ENCODE results near the gene AXDND1.

Gene AXDND1

DNA sequence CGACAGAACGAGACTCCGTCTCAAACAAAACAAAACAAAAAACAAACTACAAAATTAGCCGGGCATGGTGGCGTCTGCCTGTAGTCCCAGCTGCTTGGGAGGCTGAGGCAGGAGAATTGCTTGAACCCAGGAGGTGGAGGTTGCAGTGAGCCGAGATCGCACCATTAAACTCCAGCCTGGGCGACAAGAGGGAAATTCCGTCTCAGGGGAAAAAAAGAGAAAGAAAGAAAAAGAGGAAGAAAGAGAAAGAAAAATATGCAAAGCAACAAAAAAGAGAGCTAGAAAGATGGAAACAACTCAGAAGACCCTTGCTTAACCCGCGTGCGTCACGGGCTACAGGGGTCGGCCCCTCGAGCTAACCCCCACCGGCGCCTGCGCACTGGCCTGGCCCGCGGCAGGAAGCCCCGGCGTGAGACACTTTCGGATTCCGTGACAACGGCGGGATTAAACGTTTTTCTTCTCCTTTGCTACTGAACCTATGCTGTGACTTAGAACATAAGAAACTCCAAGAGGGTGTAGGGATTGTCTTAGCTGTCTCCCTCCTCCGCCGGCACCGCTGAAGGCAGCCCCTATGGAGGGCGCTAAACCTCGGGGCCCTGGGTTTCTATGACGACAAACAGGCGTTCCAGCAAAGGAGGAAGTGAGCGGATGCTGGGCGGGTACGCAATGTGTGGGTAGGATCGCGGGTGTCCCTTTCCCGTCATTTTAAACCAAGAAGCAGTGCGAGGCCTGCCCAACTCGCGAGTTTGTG lies at the start of gene AXDND1:
Gene AXDND1 (plus strand): TSS at position 630 of the 751 bp plus-strand sequence. CDS start 539 bp downstream, outside the sequence.
- Histone ChIP-seq H3K79me2 (ENCODE audit: low read length) (no peaks in the 10 kb centered on the region), H3K4me1 (ENCODE audit: low read length) (peaks cover 10% of the 10 kb centered on the region), H2AFZ (ENCODE audit: low read depth, low read length) (peak within 1 kb of the TSS; percentile 85), H3K9ac (ENCODE audit: low read length) (peak within 1 kb of the TSS; percentile 90), H3K36me3 (replicated peaks; ENCODE audit: low read depth, low read length) (no peaks in the 10 kb centered on the region), H3K9me3 (ENCODE audit: insufficient read depth, low read length) (no peaks in the 10 kb centered on the region), H3K27ac (ENCODE audit: low read length) (peak within 1 kb of the TSS; percentile 81), H4K20me1 (ENCODE audit: insufficient read depth, low read length) (no peaks in the 10 kb centered on the region), H3K4me3 (ENCODE audit: low read length) (peak within 1 kb of the TSS; percentile 84), H3K27me3 (ENCODE audit: low read depth, low read length) (peaks cover 7% of the 10 kb centered on the region; the same call in 1 of the 2 replicates), H3K4me2 (ENCODE audit: low read length) (peak within 1 kb of the TSS; percentile 83)
- TF ChIP-seq EZH2phosphoT487 (IDR thresholded peaks at IDR 0.05; ENCODE audit: low read depth) (no peak), CTCF (IDR thresholded peaks at IDR 0.05; ENCODE audit: low read depth, low read length) (peak; percentile 33)

- Histone ChIP-seq H3K27ac (ENCODE audit: low read length) (no peak overlapping the region), H4K20me1 (ENCODE audit: insufficient read depth, low read length) (no peaks in the 10 kb centered on the region), H3K4me1 (ENCODE audit: low read length) (peaks cover 21% of the 10 kb centered on the region), H2AFZ (ENCODE audit: low read depth, low read length) (no peak overlapping the region), H3K79me2 (ENCODE audit: low read length) (no peaks in the 10 kb centered on the region), H3K4me3 (ENCODE audit: low read length) (no peak overlapping the region), H3K27me3 (ENCODE audit: low read depth, low read length) (no peaks in the 10 kb centered on the region), H3K9me3 (ENCODE audit: insufficient read depth, low read length) (no peaks in the 10 kb centered on the region), H3K36me3 (replicated peaks; ENCODE audit: low read depth, low read length) (peaks cover 11% of the 10 kb centered on the region), H3K9ac (ENCODE audit: low read length) (no peak overlapping the region), H3K4me2 (ENCODE audit: low read length) (no peak overlapping the region)
- TF ChIP-seq EZH2phosphoT487 (IDR thresholded peaks at IDR 0.05; ENCODE audit: low read depth) (no peak), CTCF (IDR thresholded peaks at IDR 0.05; ENCODE audit: low read depth, low read length) (no peak)
Observed at GRCh38 chr1:179318491-179318890, 47.3 kb upstream of the AXDND1 start.

- peaks cover 21% of the 10 kb centered on the region for H3K4me1 ChIP-seq (ENCODE audit: low read length)
- no peaks in the 10 kb centered on the region for H3K79me2 ChIP-seq (ENCODE audit: low read length)
- H3K36me3 ChIP-seq (replicated peaks; ENCODE audit: low read depth, low read length) = peaks cover 9% of the 10 kb centered on the region
- no peaks in the 10 kb centered on the region for H3K9me3 ChIP-seq (ENCODE audit: insufficient read depth, low read length)
- no peaks in the 10 kb centered on the region for H3K27me3 ChIP-seq (ENCODE audit: low read depth, low read length)
- no peaks in the 10 kb centered on the region for H4K20me1 ChIP-seq (ENCODE audit: insufficient read depth, low read length)
- TF ChIP-seq EZH2phosphoT487 (IDR thresholded peaks at IDR 0.05; ENCODE audit: low read depth) (no peak), CTCF (IDR thresholded peaks at IDR 0.05; ENCODE audit: low read depth, low read length) (no peak)
- H3K27ac ChIP-seq (ENCODE audit: low read length) = no peak overlapping the region
- no peak overlapping the region for H3K4me2 ChIP-seq (ENCODE audit: low read length)
- no peak overlapping the region for H3K4me3 ChIP-seq (ENCODE audit: low read length)
- H2AFZ ChIP-seq (ENCODE audit: low read depth, low read length) = no peak overlapping the region
- H3K9ac ChIP-seq (ENCODE audit: low read length) = no peak overlapping the region
Observed at GRCh38 chr1:179321533-179322216, 44.1 kb upstream of the AXDND1 start.

GRCh38 chr1:179322557-179322956 lies 43.2 kb upstream of the AXDND1 start:
- H3K79me2 ChIP-seq (ENCODE audit: low read length) = no peaks in the 10 kb centered on the region
- H4K20me1 ChIP-seq (ENCODE audit: insufficient read depth, low read length) = no peaks in the 10 kb centered on the region
- no peak for TF ChIP-seq EZH2phosphoT487 (IDR thresholded peaks at IDR 0.05; ENCODE audit: low read depth)
- TF ChIP-seq CTCF (IDR thresholded peaks at IDR 0.05; ENCODE audit: low read depth, low read length) = no peak
- no peak overlapping the region for H3K4me3 ChIP-seq (ENCODE audit: low read length)
- no peaks in the 10 kb centered on the region for H3K9me3 ChIP-seq (ENCODE audit: insufficient read depth, low read length)
- H2AFZ ChIP-seq (ENCODE audit: low read depth, low read length) = no peak overlapping the region
- H3K36me3 ChIP-seq (replicated peaks; ENCODE audit: low read depth, low read length) = peaks cover 8% of the 10 kb centered on the region
- no peaks in the 10 kb centered on the region for H3K27me3 ChIP-seq (ENCODE audit: low read depth, low read length)
- H3K27ac ChIP-seq (ENCODE audit: low read length) = no peak overlapping the region
- peaks cover 13% of the 10 kb centered on the region for H3K4me1 ChIP-seq (ENCODE audit: low read length)
- no peak overlapping the region for H3K4me2 ChIP-seq (ENCODE audit: low read length)
- H3K9ac ChIP-seq (ENCODE audit: low read length) = no peak overlapping the region

All from OCI-LY3 (cell line).